HFF-Myc (cell line): ENCODE measurements around the gene EDEM3.

Experiments
- DNase-seq: peaks from one replicate; pipeline ENCODE4 v3.0.0-alpha.2; 2011; ENCODE audit warnings: low read depth; ENCODE audit errors: extremely low read depth
- H3K4me3 ChIP-seq: replicated peaks from 2 replicates; pipeline ENCODE4 v1.5.1; 2011; ENCODE audit warnings: low read depth, mild to moderate bottlenecking, control low read depth, low read length
- CTCF ChIP-seq: IDR thresholded peaks from 2 replicates; pipeline ENCODE4 v1.5.1; 2012; ENCODE audit warnings: mild to moderate bottlenecking, low read depth, low read length, control low read depth; ENCODE audit errors: missing control alignments

Gene EDEM3

GRCh38 chr1:184709418-184709817 lies 45.2 kb downstream of the EDEM3 start:
- no peak for TF ChIP-seq CTCF
- no peak overlapping the region for H3K4me3 ChIP-seq
- DNase-seq, result no peak

- H3K4me3 ChIP-seq, result no peak overlapping the region
These were observed 46.5 kb downstream of the EDEM3 start for GRCh38 chr1:184708084-184708676.

GRCh38 chr1:184705271-184705670 lies 49.4 kb downstream of the EDEM3 start:
- DNase-seq, result no peak
- H3K4me3 ChIP-seq, result no peak overlapping the region
- TF ChIP-seq CTCF, result no peak

More at GRCh38 chr1:184708084-184708676, 46.5 kb downstream of the EDEM3 start:
- no peak for DNase-seq
- no peak for TF ChIP-seq CTCF

GRCh38 chr1:184701816-184702215 lies 52.8 kb downstream of the EDEM3 start:
- no peak overlapping the region for H3K4me3 ChIP-seq
- TF ChIP-seq CTCF, result no peak
- no peak for DNase-seq

- TF ChIP-seq CTCF, result no peak
- DNase-seq, result no peak
- H3K4me3 ChIP-seq, result no peak overlapping the region
These were observed 55.7 kb downstream of the EDEM3 start for GRCh38 chr1:184698969-184699368.

DNA sequence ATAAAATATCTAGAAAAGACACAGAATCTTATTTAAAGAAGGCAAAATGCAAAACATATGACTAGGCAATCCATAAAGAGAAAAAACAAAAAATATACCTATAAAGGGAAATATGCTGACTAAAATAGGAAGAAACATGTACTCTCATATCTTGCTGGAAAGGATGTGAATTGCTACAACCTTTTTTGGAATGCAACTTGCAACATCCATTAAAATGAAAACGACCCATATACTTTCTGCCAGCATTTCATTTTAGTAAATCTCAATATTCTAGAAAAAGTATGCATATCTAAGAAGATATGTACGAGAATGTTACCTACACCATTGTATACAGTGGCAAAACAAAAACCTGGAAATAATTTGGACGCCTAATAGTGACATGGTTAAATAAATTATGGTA lies 56.6 kb downstream of the EDEM3 start:
- no peak for TF ChIP-seq CTCF
- no peak overlapping the region for H3K4me3 ChIP-seq

DNA sequence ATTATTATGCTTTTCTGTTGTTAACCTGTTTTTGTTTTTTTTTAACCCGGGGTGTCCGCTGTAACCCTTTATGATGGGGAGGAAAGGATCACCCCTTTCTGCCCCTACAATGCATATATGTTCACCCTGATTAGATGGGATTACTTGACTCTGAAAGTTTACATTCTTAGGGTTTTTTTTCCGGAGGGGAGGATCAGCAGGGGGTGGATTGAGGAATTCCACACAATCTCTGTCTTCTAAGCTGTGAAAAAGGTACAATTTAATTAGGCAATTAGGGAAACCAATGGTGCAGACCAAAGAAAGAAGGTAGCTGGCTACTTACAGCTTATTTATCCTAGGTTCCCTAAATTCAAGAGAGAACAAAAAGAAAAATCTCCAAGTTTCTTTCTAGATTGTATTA lies 58.3 kb downstream of the EDEM3 start:
- H3K4me3 ChIP-seq, result no peak overlapping the region
- TF ChIP-seq CTCF, result no peak
- no peak for DNase-seq

More for the DNA sequence above, 56.6 kb downstream of the EDEM3 start:
- DNase-seq, result no peak
